NCI-H774 (cell line): ENCODE results near the gene DAZAP2.
"Not testable (repeated sequence)": the region's sequence is repeated elsewhere in the genome, so short reads cannot be mapped to it uniquely, and the experiment has no call there.

ENCODE experiments used
- DNase-seq: peaks from one replicate; lab custom pipeline; 2025; lab: John Stamatoyannopoulos, UW

Gene DAZAP2

DNA sequence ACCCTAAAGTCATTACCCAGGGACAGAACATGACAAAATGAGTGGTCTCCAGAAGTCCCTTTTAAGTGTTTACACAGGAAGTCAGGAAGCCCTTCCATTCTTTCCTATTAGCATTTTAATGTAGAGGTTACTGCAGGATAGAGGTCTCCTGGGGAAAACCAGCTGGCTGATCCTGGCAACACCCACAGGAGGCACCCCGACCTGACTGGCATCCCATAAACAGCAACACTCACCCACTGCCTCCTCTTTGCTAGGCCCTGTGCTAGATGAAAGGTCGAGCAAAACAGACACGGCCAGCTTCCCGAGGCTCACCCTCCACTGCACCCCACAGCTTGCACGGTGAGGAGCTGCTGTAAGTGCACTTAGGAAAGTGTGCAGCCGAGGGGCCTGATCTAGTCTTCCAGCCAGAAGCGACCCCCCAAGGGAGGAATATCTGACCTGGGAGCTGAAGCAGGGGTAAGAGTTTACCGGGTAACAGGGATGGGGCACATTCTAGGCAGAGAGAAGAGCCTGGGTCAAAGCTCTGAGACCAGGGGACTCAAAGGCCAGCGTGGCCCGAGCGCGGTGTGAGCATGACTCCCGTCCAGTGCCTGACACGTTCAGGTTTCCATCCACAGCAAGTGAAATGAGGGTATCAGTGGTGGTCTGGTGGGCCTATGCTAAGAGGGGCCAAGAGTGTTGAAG is 9.0 kb downstream of the DAZAP2 start:
- no peak for DNase-seq

DNA sequence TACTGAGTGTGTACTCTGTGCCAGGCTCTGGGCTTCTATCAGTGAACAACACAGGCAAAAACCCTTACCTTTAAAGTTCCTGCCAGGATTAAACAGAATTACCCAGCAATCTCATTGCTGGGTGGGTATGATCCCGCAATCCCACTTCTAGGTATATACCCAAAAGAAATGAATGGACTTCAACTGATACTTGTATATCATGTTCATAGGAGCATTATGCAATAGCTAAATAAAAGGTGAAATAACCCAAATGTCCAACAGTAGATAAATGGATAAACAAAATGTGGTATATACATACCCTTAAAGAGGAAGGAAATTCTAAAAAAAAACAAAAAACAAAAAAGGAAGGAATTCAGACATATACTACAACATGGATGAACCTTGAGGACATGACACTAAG is 14.7 kb downstream of the DAZAP2 start:
- no peak for DNase-seq

DNA sequence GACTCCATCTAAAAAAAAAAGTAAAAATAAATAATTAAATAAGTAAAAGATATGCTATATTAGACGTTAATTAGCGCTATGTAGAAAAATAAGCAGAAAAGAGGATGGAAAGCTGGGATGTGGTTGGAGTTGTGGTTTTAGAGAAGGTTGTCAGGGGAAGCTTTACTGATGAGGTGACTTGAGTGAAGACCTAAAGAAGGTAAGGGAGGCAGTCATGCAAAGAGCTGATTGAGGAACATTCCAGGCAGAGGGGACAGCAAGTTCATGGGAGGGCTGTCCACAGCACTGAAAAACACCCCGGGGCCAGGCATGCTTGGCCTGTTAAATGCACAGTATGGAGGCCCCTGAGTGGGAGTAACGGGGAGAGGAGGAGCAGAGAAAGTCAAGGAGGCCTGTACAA is 15.9 kb downstream of the DAZAP2 start:
- no peak for DNase-seq

DNA sequence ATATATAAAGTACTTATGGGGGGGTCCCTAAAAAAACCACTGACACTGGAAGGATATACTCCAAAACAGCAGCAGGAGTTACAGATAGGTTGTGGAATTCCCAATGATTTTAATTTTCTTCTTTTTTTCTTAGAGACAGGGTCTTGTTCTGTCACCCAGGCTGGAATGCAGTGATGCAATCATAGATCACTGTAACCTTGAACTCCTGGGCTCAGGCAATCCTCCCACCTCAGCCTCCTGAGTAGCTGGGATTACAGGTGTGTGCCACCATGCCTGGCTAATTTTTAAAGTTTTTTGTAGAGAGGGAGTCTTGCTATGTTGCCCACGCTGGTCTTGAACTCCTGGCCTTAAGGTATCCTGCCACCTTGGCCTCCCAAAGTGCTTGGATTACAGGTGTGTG is 21.0 kb downstream of the DAZAP2 start:
- DNase-seq, result not testable (repeated sequence)

DNA sequence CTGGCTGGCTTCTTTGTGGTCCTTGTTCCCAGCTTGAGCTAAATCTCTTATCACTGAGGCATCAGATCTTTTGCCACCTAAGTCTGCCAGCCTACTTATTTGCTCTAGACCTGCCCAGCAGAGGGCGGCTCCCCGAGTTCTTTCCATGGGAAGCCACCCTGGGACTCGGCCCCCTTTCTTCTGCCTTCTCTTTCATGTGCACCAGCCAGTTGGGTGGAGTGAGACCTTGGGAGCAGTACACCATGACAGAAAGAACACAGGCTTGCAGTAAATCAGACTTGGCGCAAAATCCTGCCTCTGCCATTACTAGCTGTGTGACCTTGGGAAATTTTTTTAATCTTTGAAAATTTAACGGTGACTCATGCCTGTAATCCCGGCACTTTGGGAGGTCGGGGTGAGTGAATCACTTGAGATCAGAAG is 24.1 kb downstream of the DAZAP2 start:
- no peak for DNase-seq

DNA sequence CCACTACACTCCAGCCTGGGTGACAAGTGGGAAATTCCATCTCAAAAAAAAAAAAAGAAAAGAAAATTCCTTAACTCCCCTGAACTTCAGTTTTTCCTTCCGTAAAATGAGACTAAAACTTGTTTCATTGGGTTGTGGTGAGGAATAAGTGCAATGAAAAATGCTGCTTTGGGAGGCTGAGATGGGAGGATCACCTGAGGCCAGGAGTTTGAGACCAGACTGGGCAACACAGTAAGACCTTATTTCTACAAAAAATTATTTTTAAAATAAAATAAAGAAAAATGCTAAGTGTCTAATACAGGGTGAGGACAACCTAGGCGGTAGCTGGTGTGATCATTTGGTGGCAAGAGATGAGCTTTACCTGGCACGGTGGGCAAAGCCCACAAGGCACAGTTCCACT is 24.7 kb downstream of the DAZAP2 start:
- DNase-seq, result no peak

DNA sequence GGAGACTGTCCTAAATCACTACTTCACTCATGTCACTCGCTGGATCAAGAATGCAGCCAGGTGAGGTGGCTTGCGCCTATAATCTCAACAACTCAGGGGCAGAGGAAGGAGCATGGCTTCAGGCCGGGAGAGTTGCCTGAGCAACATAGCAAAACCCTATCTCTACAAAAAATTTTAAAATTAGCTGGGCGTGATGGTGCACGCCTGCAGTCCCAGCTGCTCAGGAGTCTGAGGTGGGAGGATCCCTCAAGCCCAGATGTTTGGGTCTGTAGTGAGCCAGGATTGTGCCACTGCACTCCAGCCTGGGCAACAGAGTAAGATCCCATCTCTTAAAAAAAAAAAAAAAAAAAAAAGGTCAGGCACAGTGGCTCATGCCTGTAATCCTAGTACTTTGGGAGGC is 25.7 kb downstream of the DAZAP2 start:
- no peak for DNase-seq

DNA sequence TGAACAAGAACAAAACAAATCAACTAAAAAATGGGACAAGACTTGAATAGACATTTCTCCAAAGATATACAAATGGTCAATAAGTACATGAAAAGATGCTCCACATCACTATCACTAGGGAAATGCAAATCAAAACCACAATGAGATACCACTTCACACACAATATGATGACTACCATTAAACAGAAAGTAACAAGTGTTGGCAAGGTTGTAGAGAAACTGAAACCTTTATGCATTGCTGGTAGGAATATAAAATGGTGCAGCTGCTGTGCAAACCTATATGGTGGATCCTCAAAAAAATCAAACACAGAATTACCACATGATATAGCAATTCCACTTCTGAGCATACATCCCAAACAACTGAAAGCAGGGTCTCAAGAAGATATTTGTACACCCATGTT is 26.4 kb downstream of the DAZAP2 start:
- no peak for DNase-seq

DNA sequence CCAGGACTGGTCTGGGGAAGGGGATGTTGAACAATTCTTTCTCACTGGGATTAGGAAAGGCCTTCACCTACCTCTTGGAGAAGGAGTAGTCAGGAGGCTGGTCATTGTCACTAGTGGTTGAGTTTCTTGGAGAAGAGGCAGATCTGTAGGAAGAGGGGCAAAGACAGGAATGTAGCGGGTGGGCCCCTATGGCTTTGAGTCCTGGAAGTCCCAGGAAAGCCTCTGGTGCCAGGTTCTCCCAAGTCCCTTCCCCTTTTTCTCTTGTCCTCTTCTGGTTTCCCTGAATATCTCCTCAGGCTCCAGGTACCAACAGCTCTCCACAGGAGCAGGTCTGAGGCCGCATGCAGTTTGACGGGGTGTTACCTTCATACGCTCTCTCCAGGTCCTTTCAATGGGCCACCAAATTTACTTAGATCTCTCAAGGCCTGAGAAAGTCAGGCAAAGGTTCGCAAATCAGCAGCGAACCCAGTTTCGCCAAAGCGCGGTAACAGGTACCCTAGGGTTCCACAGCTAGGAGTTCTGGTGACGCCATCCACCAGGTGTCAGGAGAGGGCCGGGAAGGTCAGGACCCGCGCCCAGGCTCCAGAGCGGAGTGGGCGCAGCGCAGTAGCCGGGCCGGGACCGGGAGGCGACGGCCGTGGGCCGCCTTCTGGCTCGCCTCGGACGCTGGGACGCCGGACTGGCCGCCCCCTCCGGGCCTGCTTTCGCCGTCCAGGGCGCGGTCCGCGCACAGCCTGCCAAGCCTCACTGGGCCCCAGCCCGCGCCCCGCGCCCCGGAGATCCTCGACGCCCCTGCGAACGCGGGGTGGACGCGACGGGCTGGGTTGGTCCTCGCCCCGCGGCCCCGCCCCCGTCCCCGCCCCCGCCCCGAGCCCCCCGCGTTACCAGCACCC is 30.8 kb downstream of the DAZAP2 start:
- DNase-seq, result peak; percentile 24

DNA sequence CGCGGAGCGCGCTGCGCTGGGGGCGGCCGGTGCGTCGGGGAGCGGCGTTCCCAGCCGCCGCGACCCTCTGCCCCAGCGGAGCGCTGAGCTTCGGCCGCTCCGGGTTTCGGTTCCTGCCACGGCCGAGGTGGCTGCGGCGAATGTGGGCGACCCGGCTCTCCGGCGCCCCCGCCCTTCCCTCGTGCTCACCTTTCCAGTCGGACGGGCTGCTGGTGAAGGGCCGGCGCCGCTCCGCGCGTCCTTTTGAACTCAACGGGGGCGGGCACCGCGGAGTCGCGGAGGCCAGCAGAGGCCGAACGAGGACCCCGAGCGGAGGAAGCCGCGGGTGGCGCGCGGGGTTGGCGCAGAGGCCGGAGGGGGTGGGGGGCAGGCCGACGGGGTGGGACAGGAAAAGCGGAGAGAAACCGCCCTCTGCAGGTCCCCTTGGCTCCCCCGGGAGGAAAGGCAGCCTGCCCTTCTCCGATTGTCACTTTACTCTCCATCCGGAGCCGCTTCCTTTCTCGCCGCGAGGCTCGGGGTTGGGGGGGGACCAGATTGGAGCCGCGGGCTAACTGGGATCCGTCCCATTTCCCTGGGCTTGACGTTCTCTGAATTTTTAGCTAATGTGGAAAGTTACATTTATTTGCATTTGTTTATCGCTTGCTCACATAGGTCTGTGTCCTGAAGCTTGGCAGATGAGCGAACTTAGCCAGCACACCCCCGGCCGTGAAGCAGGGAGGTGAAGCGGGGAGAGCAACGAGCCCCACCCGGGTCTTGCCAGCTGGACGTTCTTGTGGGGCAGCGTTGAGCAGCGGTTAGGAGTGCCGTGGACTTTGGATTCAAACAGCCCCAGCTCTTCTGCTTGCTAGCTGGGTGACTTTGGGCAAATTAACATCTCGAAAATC is 31.7 kb downstream of the DAZAP2 start, which contains the start of gene SMAGP:
Gene SMAGP (minus strand): TSS at position 349 of the 884 bp plus-strand sequence. CDS start 1,137 bp downstream, outside the sequence.
- peak; percentile 66 for DNase-seq

DNA sequence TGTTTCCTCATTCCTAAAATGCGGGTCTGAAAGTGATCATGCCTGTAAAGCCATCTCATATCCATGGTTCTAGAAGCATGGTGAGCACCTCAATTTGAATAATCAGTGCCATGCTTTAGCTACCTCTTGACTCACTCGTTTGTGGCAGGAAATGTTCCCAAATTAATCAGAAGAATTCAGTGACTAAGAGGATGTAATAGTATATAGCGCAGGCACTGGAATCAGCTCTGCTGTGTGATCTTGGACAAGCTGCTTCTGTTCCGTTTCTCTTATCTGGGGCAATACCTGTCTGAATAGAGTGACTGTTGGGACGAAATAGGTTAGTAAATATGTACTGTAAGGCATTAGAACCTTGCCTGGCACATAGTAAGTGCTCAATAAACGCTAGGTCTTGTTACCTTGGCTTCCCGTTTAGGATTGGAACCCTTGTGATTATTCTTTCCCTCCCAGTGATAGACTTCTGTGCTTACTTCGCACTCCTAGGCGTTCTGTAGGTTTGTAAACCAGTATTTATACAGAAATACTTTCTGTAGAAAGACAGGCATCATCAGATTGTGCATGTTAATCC is 32.4 kb downstream of the DAZAP2 start:
- no peak for DNase-seq

DNA sequence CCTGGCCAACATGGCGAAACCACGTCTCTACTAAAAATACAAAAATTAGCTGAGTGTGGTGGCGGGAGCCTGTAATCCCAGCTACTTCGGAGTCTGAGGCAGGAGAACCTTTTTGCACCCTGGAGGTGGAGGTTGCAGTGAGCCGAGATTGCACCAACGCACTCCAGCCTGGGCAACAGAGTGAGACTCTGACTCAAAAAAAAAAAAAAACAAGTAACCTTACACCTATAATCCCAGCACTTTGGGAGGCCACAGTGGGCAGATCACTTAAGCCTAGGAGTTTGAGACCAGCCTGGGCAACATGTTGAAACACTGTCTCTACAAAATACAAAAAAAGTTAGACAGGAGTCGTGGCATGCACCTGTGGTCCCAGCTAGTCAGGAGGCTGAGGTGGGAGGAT is 34.2 kb downstream of the DAZAP2 start:
- not testable (repeated sequence) for DNase-seq

DNA sequence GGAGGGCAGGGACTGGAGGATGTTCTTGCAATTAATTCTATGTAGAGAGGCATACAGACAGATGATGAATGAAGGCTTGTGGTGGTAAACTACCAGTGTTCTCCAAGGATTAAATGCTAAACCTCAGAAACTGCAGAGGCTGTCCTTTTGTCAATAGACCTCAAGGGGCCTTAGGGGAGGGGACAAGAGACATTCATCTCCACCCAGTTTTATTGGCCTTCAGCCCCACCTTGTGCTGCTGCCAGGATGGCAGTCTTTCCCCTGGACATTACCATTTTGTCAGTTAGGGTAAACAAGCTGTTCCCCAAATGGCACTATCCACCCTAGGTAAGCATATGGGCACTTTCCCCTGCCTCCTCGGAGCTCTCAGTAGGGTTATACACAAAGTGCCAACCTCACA is 36.5 kb downstream of the DAZAP2 start:
- no peak for DNase-seq

DNA sequence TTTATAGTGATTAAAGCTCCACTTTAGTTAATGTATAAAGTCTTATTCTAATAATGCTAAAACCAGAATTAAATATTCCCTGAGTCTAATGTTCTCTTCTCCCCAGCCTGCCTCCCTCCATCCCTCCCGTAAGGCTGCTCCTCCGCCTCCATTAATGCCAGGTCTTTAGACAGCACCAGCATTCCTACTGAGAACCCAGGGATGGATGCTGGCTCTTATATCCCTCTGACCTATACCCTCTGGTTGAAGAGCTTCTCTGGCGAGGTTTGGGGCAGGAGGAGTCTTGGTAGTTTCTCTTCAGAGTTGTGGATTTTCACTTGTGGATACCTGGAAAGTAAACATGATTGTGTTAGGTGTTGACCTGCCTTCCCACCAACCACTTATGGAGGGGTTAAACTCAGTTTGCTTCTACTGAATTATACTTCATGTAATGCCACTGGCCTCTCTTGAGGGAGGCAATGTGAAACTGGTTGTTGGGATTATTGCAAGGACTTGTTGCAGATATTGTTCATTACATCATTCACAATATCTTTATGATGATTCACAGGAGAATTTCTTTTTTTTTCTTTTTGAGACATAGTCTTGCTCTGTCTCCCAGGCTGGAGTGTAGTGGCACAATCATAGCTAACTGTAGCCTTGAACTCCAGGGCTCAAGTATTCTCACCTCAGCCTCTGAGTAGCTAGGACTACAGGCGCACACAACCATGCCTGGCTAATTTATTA is 42.7 kb downstream of the DAZAP2 start:
- no peak for DNase-seq

DNA sequence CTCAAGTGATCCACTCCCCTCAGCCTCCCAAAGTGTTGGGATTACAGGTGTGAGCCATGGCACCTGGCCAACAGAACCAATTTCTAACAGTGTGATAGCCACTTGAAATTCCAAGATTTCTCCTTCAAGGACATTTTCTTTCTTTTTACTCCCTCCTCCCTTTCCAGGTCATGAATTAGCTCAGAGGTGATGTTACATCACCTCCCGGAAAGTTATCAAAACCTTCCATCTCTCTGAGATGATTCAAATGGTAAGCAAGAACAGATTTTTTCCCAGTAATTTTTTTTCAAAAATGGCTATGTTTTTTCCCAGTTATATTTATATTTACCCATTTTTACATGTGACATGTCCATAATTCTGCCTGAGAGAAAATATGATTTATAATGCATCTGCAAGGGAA is 47.2 kb downstream of the DAZAP2 start:
- no peak for DNase-seq

DNA sequence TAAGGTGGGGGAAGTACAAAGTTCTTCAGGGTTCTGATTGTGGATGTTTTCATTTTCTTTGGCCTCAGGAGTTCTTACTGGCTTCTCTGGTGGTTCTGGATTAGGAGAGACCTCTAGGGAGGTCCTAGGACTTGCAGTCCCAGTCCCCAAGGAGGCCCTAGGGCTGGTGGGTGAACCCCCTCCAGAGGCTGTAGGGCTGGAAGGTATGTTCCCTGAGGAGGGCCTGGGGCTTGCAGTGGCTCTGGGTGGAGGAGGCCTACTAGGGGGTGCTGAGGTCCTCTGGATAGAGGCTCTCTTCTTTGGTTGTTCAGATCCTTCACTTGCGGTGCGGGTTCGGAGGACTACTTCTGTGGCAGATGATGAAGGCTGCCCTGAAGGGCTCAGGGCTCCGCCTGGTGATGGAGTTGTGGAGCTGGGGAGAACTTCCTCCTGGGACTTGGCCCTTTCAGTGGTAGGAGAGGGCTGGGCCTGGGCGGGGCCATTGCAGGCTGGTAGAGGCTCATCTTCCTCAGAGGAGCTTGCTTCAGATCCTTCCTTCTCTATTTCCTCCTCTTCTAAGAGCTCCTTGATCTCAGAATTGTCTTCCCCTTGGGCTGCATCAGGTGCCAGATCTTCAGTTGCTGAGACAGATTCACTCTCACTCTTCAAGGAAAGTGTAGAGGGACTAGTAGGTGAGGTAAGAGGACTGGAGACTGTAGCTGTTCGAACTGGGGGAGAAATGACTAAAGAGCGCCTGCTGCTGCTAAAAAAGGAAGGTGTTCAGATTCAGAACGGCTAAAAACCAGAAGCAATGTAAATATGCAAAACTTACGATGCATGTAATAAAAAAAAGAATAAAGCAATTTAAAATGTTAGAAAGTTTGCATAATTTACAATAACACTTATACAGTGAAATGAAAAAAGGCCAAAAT is 53.2 kb downstream of the DAZAP2 start:
- not testable (repeated sequence) for DNase-seq
